NT2/D1 (cell line): ENCODE data around the gene PDGFC.

Experiments
- SUZ12 ChIP-seq: IDR thresholded peaks from 2 replicates; pipeline ENCODE4 v1.6.1; 2011; ENCODE audit not compliant: insufficient read length, insufficient read depth; ENCODE audit errors: extremely low read depth
- YY1 ChIP-seq: IDR thresholded peaks from 2 replicates; pipeline ENCODE4 v1.6.1; 2011; ENCODE audit not compliant: insufficient read length, insufficient read depth
- ZNF274 ChIP-seq: IDR thresholded peaks from 2 replicates; pipeline ENCODE4 v1.6.1; 2011; ENCODE audit warnings: mild to moderate bottlenecking, low read depth, low read length

DNA sequence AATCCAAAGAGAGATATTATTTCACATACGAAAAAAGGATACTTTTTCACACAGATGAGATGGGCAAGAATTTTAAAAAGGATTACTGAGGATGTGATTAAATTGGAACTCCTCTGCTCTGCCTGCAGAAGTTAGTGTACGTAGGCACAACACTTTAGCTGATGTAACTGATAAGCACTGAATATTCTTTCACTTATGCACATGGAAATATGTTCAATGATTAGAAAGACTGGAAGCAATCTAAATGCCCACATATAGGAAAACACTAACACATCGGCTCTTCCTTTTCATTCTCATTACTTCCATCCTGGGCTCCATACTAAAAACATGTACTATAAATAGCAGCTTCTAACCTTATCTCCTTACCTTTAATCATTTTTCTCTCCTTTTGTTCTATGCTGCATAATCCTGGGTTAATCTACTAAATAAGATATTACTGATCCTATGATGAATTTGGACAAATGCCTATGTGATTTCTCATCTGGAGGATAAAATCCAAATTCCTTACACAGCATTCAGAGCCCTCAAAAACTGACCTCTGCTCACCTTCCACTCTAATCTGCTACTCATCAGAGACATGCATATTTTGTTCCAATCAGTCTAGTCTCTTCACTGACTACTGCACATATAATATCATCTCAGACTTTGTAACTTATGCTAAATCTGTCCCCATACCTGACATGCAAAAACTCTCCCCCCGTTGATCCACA, 197.8 kb downstream of the PDGFC start:
- TF ChIP-seq YY1 (no peak), ZNF274 (no peak), SUZ12 (no peak)
